GM18505 (cell line): ENCODE data around the gene ACOXL.
"Not testable (repeated sequence)": the region's sequence is repeated elsewhere in the genome, so short reads cannot be mapped to it uniquely, and the experiment has no call there.

Source experiments
- ATAC-seq: cut with Tn5 transposase; IDR thresholded peaks from one replicate; pipeline ENCODE4 v1.9.1; 2021; ENCODE audit not compliant: unreplicated experiment
- POLR2A ChIP-seq: IDR thresholded peaks from 4 replicates; pipeline ENCODE4 v1.6.1; 2011; ENCODE audit warnings: borderline replicate concordance; ENCODE audit not compliant: insufficient read depth, insufficient read length; ENCODE audit errors: extremely low read depth

The ACOXL gene

GRCh38 chr2:110843959-110844510, 111.7 kb downstream of the ACOXL start:
- no peak for ATAC-seq
- no peak for TF ChIP-seq POLR2A

- no peak for ATAC-seq
- no peak for TF ChIP-seq POLR2A
These were observed 115.3 kb downstream of the ACOXL start for GRCh38 chr2:110847651-110848050.

- no peak for TF ChIP-seq POLR2A
These were observed 115.7 kb downstream of the ACOXL start for GRCh38 chr2:110848071-110848470.

GRCh38 chr2:110848519-110849030, 116.2 kb downstream of the ACOXL start:
- TF ChIP-seq POLR2A, result no peak

More at GRCh38 chr2:110848071-110848470, 115.7 kb downstream of the ACOXL start:
- no peak for ATAC-seq

GRCh38 chr2:110851531-110851930, 119.2 kb downstream of the ACOXL start:
- no peak for TF ChIP-seq POLR2A
- ATAC-seq, result no peak

More at GRCh38 chr2:110848519-110849030, 116.2 kb downstream of the ACOXL start:
- no peak for ATAC-seq

- ATAC-seq, result no peak
- TF ChIP-seq POLR2A, result no peak
These were observed 119.7 kb downstream of the ACOXL start for GRCh38 chr2:110852051-110852450.

GRCh38 chr2:110852541-110853263, 120.3 kb downstream of the ACOXL start:
- no peak for ATAC-seq

GRCh38 chr2:110853516-110853915, 121.1 kb downstream of the ACOXL start:
- TF ChIP-seq POLR2A, result no peak
- ATAC-seq, result no peak

More at GRCh38 chr2:110852541-110853263, 120.3 kb downstream of the ACOXL start:
- TF ChIP-seq POLR2A, result no peak

- TF ChIP-seq POLR2A, result no peak
- ATAC-seq, result no peak
These were observed 121.6 kb downstream of the ACOXL start for GRCh38 chr2:110853948-110854347.

GRCh38 chr2:110854355-110855081, 122.1 kb downstream of the ACOXL start:
- ATAC-seq, result no peak

GRCh38 chr2:110855841-110856240, 123.5 kb downstream of the ACOXL start:
- not testable (repeated sequence) for ATAC-seq

More at GRCh38 chr2:110854355-110855081, 122.1 kb downstream of the ACOXL start:
- TF ChIP-seq POLR2A, result no peak

GRCh38 chr2:110858135-110858725, 125.9 kb downstream of the ACOXL start:
- peak; percentile 85 for ATAC-seq
- no peak for TF ChIP-seq POLR2A

GRCh38 chr2:110858993-110859701, 126.8 kb downstream of the ACOXL start:
- no peak for TF ChIP-seq POLR2A
- no peak for ATAC-seq
